Measurements from ENCODE around the gene MXD4.
A peak's percentile ranks its signal among the peaks of the same experiment; 100 is the strongest.

MXD4 gene

GRCh38 chr4:2264481-2265041, 2.7 kb upstream of the MXD4 start:
- no peak for DNase-seq
- Histone ChIP-seq H4K5ac (ENCODE audit: low read length) (no peak overlapping the region), H4K8ac (ENCODE audit: low read depth, low read length) (no peak overlapping the region), H2BK15ac (replicated peaks; ENCODE audit: low read depth) (no peak overlapping the region), H3K4me2 (ENCODE audit: low read length) (no peak overlapping the region), H3K4me1 (ENCODE audit: control insufficient read depth, low read depth, low read length) (no peaks in the 10 kb centered on the region), H3K4ac (ENCODE audit: low read depth, low read length) (no peak overlapping the region), H2AK5ac (ENCODE audit: low read length) (no peak overlapping the region), H3K4me3 (ENCODE audit: low read length) (no peak overlapping the region), H2BK5ac (ENCODE audit: low read length) (no peak overlapping the region), H2BK120ac (ENCODE audit: low read depth, low read length) (no peak overlapping the region), H3K79me1 (ENCODE audit: low read length) (no peaks in the 10 kb centered on the region), H3K9ac (ENCODE audit: low read length) (no peak overlapping the region), H3K79me2 (ENCODE audit: control insufficient read depth, insufficient read depth, low read length) (no peaks in the 10 kb centered on the region), H3K27me3 (ENCODE audit: insufficient read depth, low read length, poor library complexity) (no peaks in the 10 kb centered on the region), H3K56ac (ENCODE audit: low read length) (no peak overlapping the region), H3K23ac (ENCODE audit: low read length) (no peak overlapping the region), H3K36me3 (ENCODE audit: control insufficient read depth, insufficient read depth, low read length) (no peaks in the 10 kb centered on the region), H3K27ac (ENCODE audit: low read depth, low read length) (no peak overlapping the region), H3K18ac (ENCODE audit: low read length) (no peak overlapping the region)
- WGBS (ENCODE audit: extremely low coverage, insufficient coverage, low lambda C conversion rate): no CpG with 5 or more reads among the region's 6 CpGs

DNA sequence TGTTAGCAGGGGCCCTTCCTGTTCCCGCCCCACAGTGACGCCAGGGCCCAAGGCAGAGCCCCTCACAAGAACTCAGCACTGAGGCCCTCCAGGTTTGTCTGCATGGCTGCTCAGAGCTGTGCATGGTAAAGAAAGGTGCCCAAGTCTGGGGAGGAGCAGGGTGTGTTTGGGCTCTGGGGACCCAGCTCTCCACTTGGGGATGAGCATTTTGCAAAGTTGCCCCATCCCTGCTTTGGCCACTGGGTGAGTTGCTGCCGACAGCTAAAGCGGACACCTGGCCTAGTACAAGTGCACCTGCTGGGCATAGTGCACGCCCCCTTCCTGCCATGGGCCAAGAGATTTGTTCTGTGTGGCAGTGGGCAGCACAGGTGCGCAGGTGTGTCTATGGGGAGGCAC, 2.0 kb upstream of the MXD4 start:
- no peak overlapping the region for H4K5ac ChIP-seq (ENCODE audit: low read length)
- H4K8ac ChIP-seq (ENCODE audit: low read depth, low read length): no peak overlapping the region
- no peak overlapping the region for H3K23ac ChIP-seq (ENCODE audit: low read length)
- no peaks in the 10 kb centered on the region for H3K79me2 ChIP-seq (ENCODE audit: control insufficient read depth, insufficient read depth, low read length)
- H3K56ac ChIP-seq (ENCODE audit: low read length): no peak overlapping the region
- no peak overlapping the region for H3K4me3 ChIP-seq (ENCODE audit: low read length)
- no peak overlapping the region for H3K4me2 ChIP-seq (ENCODE audit: low read length)
- no peak overlapping the region for H2AK5ac ChIP-seq (ENCODE audit: low read length)
- H3K79me1 ChIP-seq (ENCODE audit: low read length): no peaks in the 10 kb centered on the region
- no peak overlapping the region for H3K18ac ChIP-seq (ENCODE audit: low read length)
- H3K9ac ChIP-seq (ENCODE audit: low read length): no peak overlapping the region
- no peak for DNase-seq
- no peaks in the 10 kb centered on the region for H3K36me3 ChIP-seq (ENCODE audit: control insufficient read depth, insufficient read depth, low read length)
- H2BK120ac ChIP-seq (ENCODE audit: low read depth, low read length): no peak overlapping the region
- no peaks in the 10 kb centered on the region for H3K27me3 ChIP-seq (ENCODE audit: insufficient read depth, low read length, poor library complexity)
- no peak overlapping the region for H3K4ac ChIP-seq (ENCODE audit: low read depth, low read length)
- H2BK15ac ChIP-seq (replicated peaks; ENCODE audit: low read depth): no peak overlapping the region
- H2BK5ac ChIP-seq (ENCODE audit: low read length): no peak overlapping the region
- WGBS (ENCODE audit: extremely low coverage, insufficient coverage, low lambda C conversion rate): no CpG with 5 or more reads among the region's 6 CpGs
- no peaks in the 10 kb centered on the region for H3K4me1 ChIP-seq (ENCODE audit: control insufficient read depth, low read depth, low read length)
- no peak overlapping the region for H3K27ac ChIP-seq (ENCODE audit: low read depth, low read length)

GRCh38 chr4:2262944-2263250, 988 bp upstream of the MXD4 start:
- Histone ChIP-seq H3K9ac (ENCODE audit: low read length) (peak overlapping the region; percentile 86), H3K4me2 (ENCODE audit: low read length) (peak overlapping the region; percentile 58), H2BK5ac (ENCODE audit: low read length) (no peak overlapping the region), H2BK15ac (replicated peaks; ENCODE audit: low read depth) (no peak overlapping the region), H3K36me3 (ENCODE audit: control insufficient read depth, insufficient read depth, low read length) (no peaks in the 10 kb centered on the region), H3K79me1 (ENCODE audit: low read length) (no peaks in the 10 kb centered on the region), H2AK5ac (ENCODE audit: low read length) (no peak overlapping the region), H3K27me3 (ENCODE audit: insufficient read depth, low read length, poor library complexity) (no peaks in the 10 kb centered on the region), H4K5ac (ENCODE audit: low read length) (no peak overlapping the region), H3K4me1 (ENCODE audit: control insufficient read depth, low read depth, low read length) (no peaks in the 10 kb centered on the region), H3K4me3 (ENCODE audit: low read length) (no peak overlapping the region), H3K56ac (ENCODE audit: low read length) (peak overlapping the region; percentile 89), H4K8ac (ENCODE audit: low read depth, low read length) (no peak overlapping the region), H2BK120ac (ENCODE audit: low read depth, low read length) (no peak overlapping the region), H3K4ac (ENCODE audit: low read depth, low read length) (no peak overlapping the region), H3K18ac (ENCODE audit: low read length) (peak overlapping the region; percentile 75), H3K79me2 (ENCODE audit: control insufficient read depth, insufficient read depth, low read length) (no peaks in the 10 kb centered on the region), H3K27ac (ENCODE audit: low read depth, low read length) (no peak overlapping the region), H3K23ac (ENCODE audit: low read length) (no peak overlapping the region)
- no peak for DNase-seq
- WGBS (ENCODE audit: extremely low coverage, insufficient coverage, low lambda C conversion rate): no CpG with 5 or more reads among the region's 13 CpGs

DNA sequence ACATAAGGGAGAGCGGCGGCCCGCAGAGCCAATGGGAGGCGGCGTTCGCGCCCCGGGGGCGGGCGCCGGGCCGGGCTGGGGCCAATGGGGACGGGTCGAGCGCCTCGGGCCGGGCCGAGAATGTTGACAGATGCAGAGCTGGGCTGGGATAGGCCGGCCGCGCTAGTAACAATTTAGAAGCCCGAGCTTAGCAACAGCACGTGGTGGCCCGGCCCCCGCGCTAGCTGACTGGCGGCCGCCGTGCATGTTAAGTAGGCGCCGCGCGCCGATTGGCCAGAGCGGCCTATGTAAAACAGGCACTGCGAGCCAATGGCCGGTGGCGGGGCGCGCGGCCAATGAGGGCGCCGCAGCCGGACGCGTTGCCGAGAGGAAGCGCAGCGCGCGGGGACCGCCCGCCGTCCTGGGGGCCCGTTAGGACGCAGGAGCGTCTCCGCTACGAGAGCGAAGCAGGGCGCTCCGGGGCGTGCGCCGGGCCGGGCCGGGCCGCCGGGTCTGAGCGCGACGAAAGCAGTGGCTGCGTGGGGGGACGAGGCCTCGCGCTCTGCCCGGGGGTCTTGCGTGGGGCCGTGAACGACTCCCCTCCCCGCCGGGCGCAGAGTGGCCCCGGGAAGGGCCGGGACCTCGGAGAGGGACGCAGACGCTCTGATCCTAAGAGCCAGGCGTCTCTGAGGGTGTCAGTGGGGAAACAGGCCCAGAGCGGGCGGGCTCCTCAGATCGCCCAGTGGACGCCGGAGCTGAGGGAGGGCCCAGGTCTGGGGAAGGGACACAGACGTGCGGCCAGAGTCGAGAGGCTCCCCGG, 435 bp upstream of the MXD4 start:
- H3K18ac ChIP-seq (ENCODE audit: low read length): peak overlapping the region; percentile 75
- no peaks in the 10 kb centered on the region for H3K79me2 ChIP-seq (ENCODE audit: control insufficient read depth, insufficient read depth, low read length)
- no peak overlapping the region for H2AK5ac ChIP-seq (ENCODE audit: low read length)
- peak overlapping the region; percentile 89 for H3K56ac ChIP-seq (ENCODE audit: low read length)
- H4K8ac ChIP-seq (ENCODE audit: low read depth, low read length): no peak overlapping the region
- no peak overlapping the region for H4K5ac ChIP-seq (ENCODE audit: low read length)
- peak overlapping the region; percentile 26 for H3K4me3 ChIP-seq (ENCODE audit: low read length)
- DNase-seq: peak; percentile 100
- H3K9ac ChIP-seq (ENCODE audit: low read length): peak overlapping the region; percentile 86
- no peak overlapping the region for H2BK15ac ChIP-seq (replicated peaks; ENCODE audit: low read depth)
- H3K4me2 ChIP-seq (ENCODE audit: low read length): peak overlapping the region; percentile 58
- H3K27me3 ChIP-seq (ENCODE audit: insufficient read depth, low read length, poor library complexity): no peaks in the 10 kb centered on the region
- no CpG with 5 or more reads among the region's 98 CpGs for WGBS (ENCODE audit: extremely low coverage, insufficient coverage, low lambda C conversion rate)
- H3K27ac ChIP-seq (ENCODE audit: low read depth, low read length): peak overlapping the region; percentile 46
- H2BK5ac ChIP-seq (ENCODE audit: low read length): no peak overlapping the region
- H3K4me1 ChIP-seq (ENCODE audit: control insufficient read depth, low read depth, low read length): no peaks in the 10 kb centered on the region
- no peak overlapping the region for H2BK120ac ChIP-seq (ENCODE audit: low read depth, low read length)
- H3K23ac ChIP-seq (ENCODE audit: low read length): no peak overlapping the region
- H3K79me1 ChIP-seq (ENCODE audit: low read length): no peaks in the 10 kb centered on the region
- no peaks in the 10 kb centered on the region for H3K36me3 ChIP-seq (ENCODE audit: control insufficient read depth, insufficient read depth, low read length)
- peak overlapping the region; percentile 38 for H3K4ac ChIP-seq (ENCODE audit: low read depth, low read length)

GRCh38 chr4:2261110-2261852, 628 bp downstream of the MXD4 start:
- H3K18ac ChIP-seq (ENCODE audit: low read length): peak overlapping the region; percentile 25
- no peaks in the 10 kb centered on the region for H3K36me3 ChIP-seq (ENCODE audit: control insufficient read depth, insufficient read depth, low read length)
- no peak overlapping the region for H2BK5ac ChIP-seq (ENCODE audit: low read length)
- peak overlapping the region; percentile 74 for H3K9ac ChIP-seq (ENCODE audit: low read length)
- H4K8ac ChIP-seq (ENCODE audit: low read depth, low read length): no peak overlapping the region
- H3K27me3 ChIP-seq (ENCODE audit: insufficient read depth, low read length, poor library complexity): no peaks in the 10 kb centered on the region
- no CpG with 5 or more reads among the region's 91 CpGs for WGBS (ENCODE audit: extremely low coverage, insufficient coverage, low lambda C conversion rate)
- DNase-seq: peak; percentile 53
- no peak overlapping the region for H4K5ac ChIP-seq (ENCODE audit: low read length)
- H2BK15ac ChIP-seq (replicated peaks; ENCODE audit: low read depth): no peak overlapping the region
- H3K79me1 ChIP-seq (ENCODE audit: low read length): no peaks in the 10 kb centered on the region
- H2BK120ac ChIP-seq (ENCODE audit: low read depth, low read length): no peak overlapping the region
- no peaks in the 10 kb centered on the region for H3K79me2 ChIP-seq (ENCODE audit: control insufficient read depth, insufficient read depth, low read length)
- peak overlapping the region; percentile 62 for H3K27ac ChIP-seq (ENCODE audit: low read depth, low read length)
- peak overlapping the region; percentile 90 for H3K56ac ChIP-seq (ENCODE audit: low read length)
- no peak overlapping the region for H3K4ac ChIP-seq (ENCODE audit: low read depth, low read length)
- no peaks in the 10 kb centered on the region for H3K4me1 ChIP-seq (ENCODE audit: control insufficient read depth, low read depth, low read length)
- H2AK5ac ChIP-seq (ENCODE audit: low read length): no peak overlapping the region
- H3K4me2 ChIP-seq (ENCODE audit: low read length): peak overlapping the region; percentile 56
- H3K23ac ChIP-seq (ENCODE audit: low read length): no peak overlapping the region
- peak overlapping the region; percentile 65 for H3K4me3 ChIP-seq (ENCODE audit: low read length)

Data from mesendoderm (in vitro differentiated cells).